SU-DHL-6 (cell line): Measurements from ENCODE around the gene HDAC10.

Source experiments
- CTCF ChIP-seq: fragments of 200-600 bp; sonication (generic); IDR thresholded peaks from one replicate; pipeline ENCODE4 v1.5.1; 2017; ENCODE audit warnings: antibody characterized with exemption, mild to moderate bottlenecking, low read length, moderate library complexity; ENCODE audit not compliant: insufficient read depth, poor library complexity, severe bottlenecking
- EZH2phosphoT487 ChIP-seq: fragments of 200-600 bp; sonication (generic), shearing (Covaris generic); conservative IDR thresholded peaks from 2 replicates; pipeline ENCODE4 v1.6.1; 2018; ENCODE audit warnings: mild to moderate bottlenecking, antibody characterized with exemption, low read length, moderate library complexity, mixed read lengths

- TF ChIP-seq CTCF: no peak
- TF ChIP-seq EZH2phosphoT487: no peak
Observed at GRCh38 chr22:50278461-50278860, 27.4 kb upstream of the HDAC10 start.
